Measurements from ENCODE around the gene AQP12A.

- TF ChIP-seq CTCF (IDR thresholded peaks at IDR 0.05) (no peak), POLR2A (IDR thresholded peaks at IDR 0.05) (no peak)
Measured at GRCh38 chr2:240717681-240718581, 26.3 kb downstream of the AQP12A start.

All from body of pancreas (tissue), 4 donors.